ENCODE results near the gene SDR42E1. TPM values are rescaled to one million over a fixed set of nuclear protein-coding genes. Genes with fewer than 3 reads are reported as not detected.
A peak's percentile ranks its signal among the peaks of the same experiment; 100 is the strongest.

Gene SDR42E1
- total and polyA plus RNA-seq, 4 donors = 1.9 to 6.5 (median 3.3) TPM

GRCh38 chr16:82033683-82034300, 22.5 kb upstream of the SDR42E1 start:
- peak overlapping the region; percentile 89 to 95 for H3K27ac ChIP-seq (ENCODE audit: low read depth in 1 of 2, low read length in 2 of 2)
- H3K9me3 ChIP-seq (ENCODE audit: control insufficient read depth in 4 of 4, low read length in 3 of 4) = no peaks in the 10 kb centered on the region
- peak; percentile 14 for TF ChIP-seq FOXA2 (IDR thresholded peaks at IDR 0.05)
- no peak for TF ChIP-seq CTCF (IDR thresholded peaks at IDR 0.05; ENCODE audit: low read depth, low read length, missing input control)
- TF ChIP-seq MAX (IDR thresholded peaks at IDR 0.05) = peak; percentile 92
- TF ChIP-seq GABPA (IDR thresholded peaks at IDR 0.05 in 1 of 2, conservative IDR thresholded peaks at IDR 0.05 in 1 of 2) = no peak
- TF ChIP-seq HNF4A (conservative IDR thresholded peaks at IDR 0.05) = peak; percentile 88 to 94
- peak in 1 of 2 donors; percentile 68 for TF ChIP-seq JUND (IDR thresholded peaks at IDR 0.05)
- peak; percentile 45 for TF ChIP-seq YY1 (IDR thresholded peaks at IDR 0.05)
- TF ChIP-seq ATF3 (IDR thresholded peaks at IDR 0.05) = no peak
- TF ChIP-seq RXRA (IDR thresholded peaks at IDR 0.05) = peak; percentile 86 to 94
- TF ChIP-seq HNF4G (IDR thresholded peaks at IDR 0.05) = peak; percentile 39
- TF ChIP-seq ZBTB33 (IDR thresholded peaks at IDR 0.05) = peak; percentile 26
- TF ChIP-seq REST (IDR thresholded peaks at IDR 0.05) = peak; percentile 52
- TF ChIP-seq EGR1 (IDR thresholded peaks at IDR 0.05; ENCODE audit: low read depth in 2 of 2) = no peak
- TF ChIP-seq SP1 (IDR thresholded peaks at IDR 0.05) = peak; percentile 72
- no peak for TF ChIP-seq FOXA1 (IDR thresholded peaks at IDR 0.05)
- TF ChIP-seq NR2F2 (IDR thresholded peaks at IDR 0.05) = no peak
- peak; percentile 55 to 64 for TF ChIP-seq RAD21 (IDR thresholded peaks at IDR 0.05)
- TF ChIP-seq TAF1 (conservative IDR thresholded peaks at IDR 0.05) = no peak
- no peaks in the 10 kb centered on the region for H3K27me3 ChIP-seq (ENCODE audit: control insufficient read depth in 4 of 4, insufficient read depth in 4 of 4, low read length in 3 of 4)
- WGBS = 40% methylated on average over 8 of the region's 8 CpGs
- H3K4me1 ChIP-seq (ENCODE audit: control insufficient read depth in 4 of 4, insufficient read depth in 4 of 4, low read length in 3 of 4) = peaks cover 10 to 38% (median 25%) of the 10 kb centered on the region in 4 donors
- peak overlapping the region; percentile 64 to 88 for H3K9ac ChIP-seq (ENCODE audit: low read depth in 1 of 2, low read length in 2 of 2)
- peak overlapping the region in 1 of 3 donors; percentile 2 for H3K4me3 ChIP-seq (ENCODE audit: low read depth in 1 of 3, low read length in 3 of 3)
- no peaks in the 10 kb centered on the region for H3K36me3 ChIP-seq (ENCODE audit: control insufficient read depth in 4 of 4, insufficient read depth in 3 of 4, low read depth in 1 of 4, low read length in 3 of 4)
- DNase-seq (ENCODE audit: low spot score) = peak; percentile 46
